GM23338 (cell line): ENCODE measurements around the gene FAM234A. TPM values are rescaled to one million over a fixed set of nuclear protein-coding genes. Genes with fewer than 3 reads are reported as not detected.

ENCODE experiments used
- ATAC-seq: fragments of 200-7000 bp; cut with Tn5 transposase; 3 replicates; pipeline ENCODE4 v1.9.1; 2020
- DNase-seq: peaks from one replicate; pipeline ENCODE4 v3.0.0-alpha.2; 2015; ENCODE audit warnings: low spot score
- H2AFZ ChIP-seq: fragments of 200-600 bp; sonication (generic); 2 replicates; pipeline ENCODE4 v1.8.0; 2016; ENCODE audit warnings: antibody characterized with exemption, mild to moderate bottlenecking, moderate library complexity
- H3F3A ChIP-seq: fragments of 200-600 bp; sonication (generic); replicated peaks from 2 replicates; pipeline ENCODE4 v1.8.0; 2017; ENCODE audit warnings: antibody characterized with exemption, mixed run types, low read depth
- H3K27ac ChIP-seq: fragments of 200-600 bp; sonication (generic); 2 replicates; pipeline ENCODE4 v1.6.1; 2016; ENCODE audit warnings: low read depth
- H3K27me3 ChIP-seq: fragments of 200-600 bp; sonication (generic); 2 replicates; pipeline ENCODE4 v1.8.0; 2016; ENCODE audit warnings: mild to moderate bottlenecking, mixed run types, moderate library complexity; ENCODE audit not compliant: insufficient read depth
- H3K36me3 ChIP-seq: fragments of 200-600 bp; sonication (generic); 2 replicates; pipeline ENCODE4 v1.8.0; 2016; ENCODE audit warnings: mild to moderate bottlenecking; ENCODE audit not compliant: insufficient read depth
- H3K4me1 ChIP-seq: fragments of 200-600 bp; sonication (generic); 2 replicates; pipeline ENCODE4 v1.8.0; 2016; ENCODE audit warnings: mild to moderate bottlenecking, moderate library complexity; ENCODE audit not compliant: insufficient read depth
- H3K4me2 ChIP-seq: fragments of 200-600 bp; sonication (generic); 2 replicates; pipeline ENCODE4 v1.7.1; 2017; ENCODE audit warnings: mixed run types
- H3K4me3 ChIP-seq: fragments of 200-600 bp; sonication (generic); 2 replicates; pipeline ENCODE4 v1.6.1; 2016; ENCODE audit warnings: mixed run types
- H3K79me2 ChIP-seq: fragments of 200-600 bp; sonication (generic); replicated peaks from 2 replicates; pipeline ENCODE4 v1.8.0; 2017; ENCODE audit warnings: mild to moderate bottlenecking; ENCODE audit not compliant: insufficient read depth
- H3K9me2 ChIP-seq: fragments of 200-600 bp; sonication (generic); 2 replicates; pipeline ENCODE4 v1.8.0; 2017; ENCODE audit not compliant: insufficient read depth
- H4K20me1 ChIP-seq: fragments of 200-600 bp; sonication (generic); replicated peaks from 2 replicates; pipeline ENCODE4 v1.8.0; 2017; ENCODE audit warnings: mild to moderate bottlenecking; ENCODE audit not compliant: insufficient read depth
- H3K27ac Mint-ChIP-seq: 2 replicates; pipeline ENCODE4 v1.8.0; 2020; ENCODE audit warnings: inconsistent platforms, mild to moderate bottlenecking, moderate library complexity, mixed read lengths
- H3K27me3 Mint-ChIP-seq: 3 replicates; pipeline ENCODE4 v1.8.0; 2022; ENCODE audit warnings: low read depth, mild to moderate bottlenecking, moderate library complexity, mixed read lengths, inconsistent platforms; ENCODE audit not compliant: insufficient read depth, poor library complexity
- H3K36me3 Mint-ChIP-seq: 3 replicates; pipeline ENCODE4 v1.8.0; 2021; ENCODE audit warnings: low read depth, mild to moderate bottlenecking, inconsistent platforms, moderate library complexity, mixed read lengths
- H3K4me1 Mint-ChIP-seq: 3 replicates; pipeline ENCODE4 v1.8.0; 2020; ENCODE audit warnings: mild to moderate bottlenecking, inconsistent platforms, mixed read lengths
- H3K4me3 Mint-ChIP-seq: 3 replicates; pipeline ENCODE4 v1.8.0; 2021; ENCODE audit warnings: moderate library complexity, mild to moderate bottlenecking, inconsistent platforms, mixed read lengths
- H3K9me3 Mint-ChIP-seq: 3 replicates; pipeline ENCODE4 v1.8.0; 2020; ENCODE audit warnings: moderate library complexity, mild to moderate bottlenecking, inconsistent platforms, mixed read lengths
- CREB1 ChIP-seq: fragments of 250-450 bp; sonication (Bioruptor Pico); IDR thresholded peaks from 2 replicates; pipeline ENCODE4 v1.5.0; 2020; ENCODE audit warnings: low read depth, mild to moderate bottlenecking, moderate library complexity
- CTCF ChIP-seq, 2 experiments: fragments of 200-600 bp in 1 of 2; sonication (generic) in 1 of 2; conservative IDR thresholded peaks; 2 replicates each; pipeline versions ENCODE4 v1.5.1 to v1.6.1; 2016 to 2017; ENCODE audit warnings: antibody characterized with exemption in 2 of 2, low read depth in 2 of 2, mild to moderate bottlenecking in 2 of 2, moderate library complexity in 1 of 2
- EZH2 ChIP-seq: fragments of 200-600 bp; sonication (generic); IDR thresholded peaks from one replicate; pipeline ENCODE4 v1.8.0; 2017; ENCODE audit warnings: antibody characterized with exemption, mild to moderate bottlenecking, low read depth; ENCODE audit not compliant: unreplicated experiment
- EZH2phosphoT487 ChIP-seq: fragments of 200-600 bp; sonication (generic); IDR thresholded peaks from one replicate; pipeline ENCODE4 v1.8.1; 2018; ENCODE audit warnings: antibody characterized with exemption; ENCODE audit not compliant: unreplicated experiment
- JUNB ChIP-seq: IDR thresholded peaks from one replicate; pipeline ENCODE4 v1.6.1; 2016; ENCODE audit warnings: antibody characterized with exemption; ENCODE audit not compliant: unreplicated experiment
- POLR2AphosphoS5 ChIP-seq: IDR thresholded peaks from 2 replicates; pipeline ENCODE4 v1.6.1; 2016; ENCODE audit warnings: antibody characterized with exemption, low read depth
- REST ChIP-seq: IDR thresholded peaks from one replicate; pipeline ENCODE4 v1.6.1; 2018; ENCODE audit warnings: antibody characterized with exemption; ENCODE audit not compliant: unreplicated experiment
- STAT1 ChIP-seq: IDR thresholded peaks from one replicate; pipeline ENCODE4 v1.6.1; 2016; ENCODE audit warnings: antibody characterized with exemption; ENCODE audit not compliant: unreplicated experiment
- ZNF114 ChIP-seq: fragments of 250-450 bp; sonication (Bioruptor Pico); IDR thresholded peaks from 2 replicates; pipeline ENCODE4 v1.5.0; 2020; ENCODE audit warnings: mild to moderate bottlenecking, moderate library complexity
- ZNF331 ChIP-seq: fragments of 250-450 bp; sonication (Bioruptor Pico); IDR thresholded peaks from 2 replicates; pipeline ENCODE4 v1.5.0; 2020; ENCODE audit warnings: low read depth, mild to moderate bottlenecking, moderate library complexity
- ZNF462 ChIP-seq: fragments of 250-450 bp; sonication (Bioruptor Pico); IDR thresholded peaks from 2 replicates; pipeline ENCODE4 v1.5.0; 2020; ENCODE audit warnings: mild to moderate bottlenecking, moderate library complexity
- polyA plus RNA-seq: library from polyadenylated mRNA; unstranded; fragments of >200 nt; fragmentation: Nextera tagmentation; extraction: Ambion mirVana; gene quantifications from 2 replicates; pipeline ENCODE4 v1.2.1, GENCODE V29; 2016
- total RNA-seq: library from RNA; depleted of rRNA; stranded (reverse); fragments of >200 nt; shearing (Covaris generic); gene quantifications from 2 replicates; pipeline ENCODE4 v1.2.3, GENCODE V29; 2014

The FAM234A gene
- total and polyA plus RNA-seq, 2 experiments from 2014 or later = 41.9 to 128 TPM

GRCh38 chr16:303760-304505, 69.3 kb downstream of the FAM234A start (continued):
- no peak for TF ChIP-seq EZH2phosphoT487

- no peak overlapping the region for H3K4me2 ChIP-seq
- H3K79me2 ChIP-seq = peaks cover 7% of the 10 kb centered on the region
- H3K9me2 ChIP-seq = no peaks in the 10 kb centered on the region
- H3K4me3 ChIP-seq = no peak overlapping the region
- Mint-ChIP-seq H3K4me3 (no peak overlapping the region), H3K4me1 (no peaks in the 10 kb centered on the region; the same call in 1 of the 3 replicates), H3K36me3 (peaks cover 8% of the 10 kb centered on the region; the same call in 1 of the 3 replicates), H3K27ac (no peak overlapping the region; the same call in 1 of the 2 replicates), H3K9me3 (no peaks in the 10 kb centered on the region), H3K27me3 (peaks cover 10% of the 10 kb centered on the region)
- H3K36me3 ChIP-seq = 0 out of 2 replicates have a peak, but pooled peaks cover 3% of the 10 kb centered on the region
- H3K27me3 ChIP-seq = no peaks in the 10 kb centered on the region
- H4K20me1 ChIP-seq = peaks cover 7% of the 10 kb centered on the region
- no peaks in the 10 kb centered on the region for H3K4me1 ChIP-seq
- H3F3A ChIP-seq = no peaks in the 10 kb centered on the region; the same call in 1 of the 2 replicates
- no peak for DNase-seq
- no peak overlapping the region for H2AFZ ChIP-seq
- no peak for ATAC-seq
- H3K27ac ChIP-seq = peak overlapping the region; percentile 59
- no peak for TF ChIP-seq CREB1 (CRISPR knock-in tag)
- no peak for TF ChIP-seq STAT1
- TF ChIP-seq JUNB = no peak
- TF ChIP-seq REST = no peak
- no peak for TF ChIP-seq EZH2
- TF ChIP-seq ZNF331 (CRISPR knock-in tag) = no peak
- no peak for TF ChIP-seq POLR2AphosphoS5
- no peak for TF ChIP-seq CTCF (conservative IDR thresholded peaks at IDR 0.05; ENCODE audit: low read depth in 2 of 2)
- TF ChIP-seq ZNF462 (CRISPR knock-in tag) = no peak
- no peak for TF ChIP-seq ZNF114 (CRISPR knock-in tag)
Measured at GRCh38 chr16:305916-306626, 71.5 kb downstream of the FAM234A start.
